ENCODE measurements around the gene FUT3.

FUT3 gene

DNA sequence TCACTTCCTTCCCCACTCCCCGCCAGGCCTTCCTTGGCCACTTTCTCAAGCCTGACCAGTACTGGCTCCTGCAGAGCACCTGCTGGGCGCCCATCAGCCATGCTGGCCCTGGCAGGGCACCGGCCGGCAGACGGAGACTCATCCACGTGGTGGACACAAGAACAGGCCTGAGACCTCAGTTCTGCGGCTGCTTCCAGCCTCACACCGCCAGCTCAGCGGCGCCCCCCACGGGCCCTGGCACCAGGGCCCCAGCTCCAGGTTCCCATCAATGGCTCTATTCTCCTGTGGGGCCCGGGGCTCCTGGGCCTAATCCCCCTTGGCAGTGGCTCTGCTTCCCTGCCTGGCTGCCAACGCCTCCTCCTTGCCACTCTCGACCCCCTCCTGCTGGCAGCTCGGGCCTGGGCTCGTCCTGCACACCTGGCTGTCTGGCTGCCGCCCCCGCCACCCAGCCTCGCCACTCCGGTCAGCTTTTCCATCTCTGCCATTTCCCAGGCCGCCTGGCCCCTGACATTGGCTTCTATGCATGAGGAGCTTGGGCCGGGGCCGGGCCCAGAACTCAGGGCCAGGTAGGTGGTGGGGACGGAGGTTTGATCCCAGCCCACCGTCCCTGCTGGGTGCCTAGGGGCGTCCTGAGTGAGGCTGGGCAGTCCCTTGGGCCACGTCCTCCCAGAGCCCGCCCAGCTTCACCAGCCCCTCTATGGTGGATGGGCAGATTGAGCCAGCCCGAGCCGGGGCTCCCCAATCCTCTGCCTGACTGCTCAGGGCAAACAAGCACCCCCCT is 46.1 kb upstream of the FUT3 start:
- Histone ChIP-seq H3K79me2 (ENCODE audit: insufficient read depth, low read length) (peaks cover 43% of the 10 kb centered on the region), H3K4me1 (ENCODE audit: insufficient read depth, low read length, poor library complexity, severe bottlenecking) (peaks cover 11% of the 10 kb centered on the region), H4K20me1 (ENCODE audit: insufficient read depth, low read length, poor library complexity, severe bottlenecking) (peaks cover 19% of the 10 kb centered on the region), H3K9me2 (replicated peaks; ENCODE audit: low read depth, low read length) (no peaks in the 10 kb centered on the region), H3K9me3 (ENCODE audit: insufficient read depth, low read depth, low read length) (no peaks in the 10 kb centered on the region), H3K4me3 (ENCODE audit: low read length, poor library complexity, severe bottlenecking) (no peak overlapping the region), H3K27me3 (ENCODE audit: insufficient read depth, low read length, poor library complexity, severe bottlenecking) (no peaks in the 10 kb centered on the region), H3K4me2 (ENCODE audit: low read depth, low read length, poor library complexity, severe bottlenecking) (no peak overlapping the region), H3F3A (ENCODE audit: low read depth) (no peaks in the 10 kb centered on the region), H2AFZ (ENCODE audit: low read length) (no peak overlapping the region), H3K9ac (ENCODE audit: low read depth, low read length, poor library complexity, severe bottlenecking) (no peak overlapping the region), H3K36me3 (ENCODE audit: insufficient read depth, low read length) (peaks cover 18% of the 10 kb centered on the region; the same call in 1 of the 2 replicates)
- no peak for TF ChIP-seq EZH2phosphoT487 (IDR thresholded peaks at IDR 0.05; ENCODE audit: borderline replicate concordance)
- TF ChIP-seq, protein P1, sequence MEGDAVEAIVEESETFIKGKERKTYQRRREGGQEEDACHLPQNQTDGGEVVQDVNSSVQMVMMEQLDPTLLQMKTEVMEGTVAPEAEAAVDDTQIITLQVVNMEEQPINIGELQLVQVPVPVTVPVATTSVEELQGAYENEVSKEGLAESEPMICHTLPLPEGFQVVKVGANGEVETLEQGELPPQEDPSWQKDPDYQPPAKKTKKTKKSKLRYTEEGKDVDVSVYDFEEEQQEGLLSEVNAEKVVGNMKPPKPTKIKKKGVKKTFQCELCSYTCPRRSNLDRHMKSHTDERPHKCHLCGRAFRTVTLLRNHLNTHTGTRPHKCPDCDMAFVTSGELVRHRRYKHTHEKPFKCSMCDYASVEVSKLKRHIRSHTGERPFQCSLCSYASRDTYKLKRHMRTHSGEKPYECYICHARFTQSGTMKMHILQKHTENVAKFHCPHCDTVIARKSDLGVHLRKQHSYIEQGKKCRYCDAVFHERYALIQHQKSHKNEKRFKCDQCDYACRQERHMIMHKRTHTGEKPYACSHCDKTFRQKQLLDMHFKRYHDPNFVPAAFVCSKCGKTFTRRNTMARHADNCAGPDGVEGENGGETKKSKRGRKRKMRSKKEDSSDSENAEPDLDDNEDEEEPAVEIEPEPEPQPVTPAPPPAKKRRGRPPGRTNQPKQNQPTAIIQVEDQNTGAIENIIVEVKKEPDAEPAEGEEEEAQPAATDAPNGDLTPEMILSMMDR (conservative IDR thresholded peaks at IDR 0.05; ENCODE audit: low read length): peak; percentile 32

DNA sequence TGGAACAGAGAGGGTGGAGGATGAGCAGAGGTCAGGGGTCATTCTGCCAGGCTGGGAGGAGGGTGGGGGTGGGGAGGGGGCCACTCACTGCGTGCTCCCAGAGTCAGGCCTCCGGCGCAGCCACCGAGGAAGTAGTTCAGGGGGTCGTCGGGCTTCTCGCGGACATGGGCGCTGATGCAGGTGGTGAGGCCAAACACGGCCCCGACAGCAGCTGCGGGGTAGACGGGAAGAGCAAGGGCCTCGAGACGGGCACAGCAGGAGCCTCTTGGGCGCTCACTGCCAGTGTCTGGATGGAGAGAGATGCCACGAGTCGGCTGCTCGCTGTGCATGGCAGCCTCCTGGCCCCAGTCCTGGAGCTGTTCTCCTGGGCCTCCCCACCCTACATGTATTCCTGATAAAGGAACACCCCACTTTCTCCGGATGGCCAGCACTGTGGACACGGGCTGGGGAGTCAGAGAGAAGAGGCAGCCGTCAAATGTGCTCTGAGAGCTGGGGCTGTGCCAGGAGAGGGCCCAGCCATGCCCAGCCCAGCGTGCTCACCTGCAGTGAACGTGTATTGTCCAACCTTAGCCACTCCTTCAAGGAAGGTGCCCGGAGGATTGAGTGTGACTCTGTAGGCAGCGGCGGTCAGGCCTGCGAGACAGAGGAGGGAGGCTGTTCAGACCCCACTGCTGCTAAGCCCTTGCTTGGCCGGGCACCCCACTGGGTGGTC is 45.3 kb upstream of the FUT3 start:
- no peak overlapping the region for H3K4me3 ChIP-seq (ENCODE audit: low read length, poor library complexity, severe bottlenecking)
- no peaks in the 10 kb centered on the region for H3K9me2 ChIP-seq (replicated peaks; ENCODE audit: low read depth, low read length)
- peaks cover 8% of the 10 kb centered on the region for H3K4me1 ChIP-seq (ENCODE audit: insufficient read depth, low read length, poor library complexity, severe bottlenecking)
- no peaks in the 10 kb centered on the region for H3K27me3 ChIP-seq (ENCODE audit: insufficient read depth, low read length, poor library complexity, severe bottlenecking)
- H3K36me3 ChIP-seq (ENCODE audit: insufficient read depth, low read length): peaks cover 18% of the 10 kb centered on the region; the same call in 1 of the 2 replicates
- H4K20me1 ChIP-seq (ENCODE audit: insufficient read depth, low read length, poor library complexity, severe bottlenecking): peaks cover 14% of the 10 kb centered on the region
- H2AFZ ChIP-seq (ENCODE audit: low read length): no peak overlapping the region
- H3F3A ChIP-seq (ENCODE audit: low read depth): no peaks in the 10 kb centered on the region
- no peaks in the 10 kb centered on the region for H3K9me3 ChIP-seq (ENCODE audit: insufficient read depth, low read depth, low read length)
- H3K9ac ChIP-seq (ENCODE audit: low read depth, low read length, poor library complexity, severe bottlenecking): no peak overlapping the region
- H3K4me2 ChIP-seq (ENCODE audit: low read depth, low read length, poor library complexity, severe bottlenecking): no peak overlapping the region
- TF ChIP-seq, protein P1 (conservative IDR thresholded peaks at IDR 0.05; ENCODE audit: low read length): no peak
- no peak for TF ChIP-seq EZH2phosphoT487 (IDR thresholded peaks at IDR 0.05; ENCODE audit: borderline replicate concordance)
- H3K79me2 ChIP-seq (ENCODE audit: insufficient read depth, low read length): peaks cover 36% of the 10 kb centered on the region

DNA sequence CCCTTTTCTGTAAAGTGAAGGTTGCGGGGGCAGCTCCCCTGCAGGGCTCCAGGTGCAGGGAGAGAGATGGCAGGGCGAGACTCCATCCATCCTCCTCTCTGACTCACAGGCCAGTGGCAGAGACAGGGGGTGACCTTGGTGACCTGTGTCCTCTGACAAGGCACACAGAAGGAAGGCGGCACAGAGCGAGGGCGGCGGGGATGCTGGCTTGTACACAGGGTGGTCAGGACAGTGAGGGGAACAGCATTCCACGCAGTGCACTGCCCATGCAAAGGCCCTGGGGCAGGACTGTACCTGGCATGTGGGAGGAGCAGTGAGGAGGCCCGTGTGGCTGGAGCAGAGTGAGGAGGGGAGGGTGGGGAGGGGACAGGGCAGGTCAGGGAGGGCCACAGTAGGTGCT is 44.6 kb upstream of the FUT3 start:
- Histone ChIP-seq H3K4me2 (ENCODE audit: low read depth, low read length, poor library complexity, severe bottlenecking) (no peak overlapping the region), H3K9me2 (replicated peaks; ENCODE audit: low read depth, low read length) (no peaks in the 10 kb centered on the region), H3K9ac (ENCODE audit: low read depth, low read length, poor library complexity, severe bottlenecking) (no peak overlapping the region), H3K79me2 (ENCODE audit: insufficient read depth, low read length) (peaks cover 30% of the 10 kb centered on the region), H4K20me1 (ENCODE audit: insufficient read depth, low read length, poor library complexity, severe bottlenecking) (peaks cover 9% of the 10 kb centered on the region), H3K36me3 (ENCODE audit: insufficient read depth, low read length) (peaks cover 18% of the 10 kb centered on the region; the same call in 1 of the 2 replicates), H3K9me3 (ENCODE audit: insufficient read depth, low read depth, low read length) (no peaks in the 10 kb centered on the region), H3K4me1 (ENCODE audit: insufficient read depth, low read length, poor library complexity, severe bottlenecking) (peaks cover 2% of the 10 kb centered on the region), H3K4me3 (ENCODE audit: low read length, poor library complexity, severe bottlenecking) (no peak overlapping the region), H2AFZ (ENCODE audit: low read length) (no peak overlapping the region), H3F3A (ENCODE audit: low read depth) (no peaks in the 10 kb centered on the region), H3K27me3 (ENCODE audit: insufficient read depth, low read length, poor library complexity, severe bottlenecking) (no peaks in the 10 kb centered on the region)
- TF ChIP-seq, protein P1 (conservative IDR thresholded peaks at IDR 0.05; ENCODE audit: low read length): no peak
- no peak for TF ChIP-seq EZH2phosphoT487 (IDR thresholded peaks at IDR 0.05; ENCODE audit: borderline replicate concordance)
